IPS DF 4.7 (cell line): Measurements from ENCODE around the gene UGT1A3.

ENCODE experiments used
- DNase-seq: peaks from one replicate; pipeline ENCODE4 v3.0.0-alpha.2; 2013; ENCODE audit warnings: low spot score; ENCODE audit errors: extremely low read depth

Gene UGT1A3

GRCh38 chr2:233758141-233758540 is 29.3 kb downstream of the UGT1A3 start:
- no peak for DNase-seq

- DNase-seq, result no peak
These were observed 30.0 kb downstream of the UGT1A3 start for GRCh38 chr2:233758849-233759248.

GRCh38 chr2:233760043-233760442 is 31.2 kb downstream of the UGT1A3 start, which contains the start of gene UGT1A1:
Gene UGT1A1 (plus strand): TSS chr2:233760270. CDS start chr2:233760288, 18 bp downstream.
- no peak for DNase-seq

GRCh38 chr2:233761040-233761769 is 32.4 kb downstream of the UGT1A3 start:
- no peak for DNase-seq

- DNase-seq, result no peak
These were observed 35.4 kb downstream of the UGT1A3 start for GRCh38 chr2:233764264-233764663.

DNA sequence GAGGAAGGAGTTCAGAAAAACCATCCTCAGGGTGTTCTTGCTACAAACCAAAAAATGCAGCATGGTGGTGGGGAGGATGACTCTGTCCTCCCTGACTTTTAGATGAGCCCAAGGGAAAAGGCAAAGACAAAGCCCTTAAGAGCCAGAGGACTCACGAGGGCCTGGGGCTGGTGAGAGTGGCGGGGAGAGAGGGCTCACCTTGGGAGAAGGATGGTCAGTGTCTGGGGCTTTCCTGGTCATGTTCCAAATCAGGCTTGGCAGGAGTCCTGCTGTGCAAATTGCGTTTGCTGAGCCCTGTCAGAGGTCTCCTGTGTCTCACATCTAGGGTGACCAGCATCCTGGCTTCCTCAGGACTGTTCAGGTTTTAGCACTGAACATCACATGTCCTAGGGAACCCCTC is 35.9 kb downstream of the UGT1A3 start:
- DNase-seq, result no peak

GRCh38 chr2:233766416-233766815 is 37.6 kb downstream of the UGT1A3 start:
- no peak for DNase-seq

DNA sequence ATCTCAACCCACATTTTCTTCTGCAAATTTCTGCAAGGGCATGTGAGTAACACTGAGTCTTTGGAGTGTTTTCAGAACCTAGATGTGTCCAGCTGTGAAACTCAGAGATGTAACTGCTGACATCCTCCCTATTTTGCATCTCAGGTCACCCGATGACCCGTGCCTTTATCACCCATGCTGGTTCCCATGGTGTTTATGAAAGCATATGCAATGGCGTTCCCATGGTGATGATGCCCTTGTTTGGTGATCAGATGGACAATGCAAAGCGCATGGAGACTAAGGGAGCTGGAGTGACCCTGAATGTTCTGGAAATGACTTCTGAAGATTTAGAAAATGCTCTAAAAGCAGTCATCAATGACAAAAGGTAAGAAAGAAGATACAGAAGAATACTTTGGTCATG is 39.2 kb downstream of the UGT1A3 start:
- no peak for DNase-seq

GRCh38 chr2:233769260-233769659 is 40.4 kb downstream of the UGT1A3 start:
- DNase-seq, result no peak

GRCh38 chr2:233772153-233772552 is 43.3 kb downstream of the UGT1A3 start:
- DNase-seq, result no peak

- no peak for DNase-seq
These were observed 43.7 kb downstream of the UGT1A3 start for GRCh38 chr2:233772583-233772982.

- DNase-seq, result no peak
These were observed 45.0 kb downstream of the UGT1A3 start for GRCh38 chr2:233773854-233774253.

- DNase-seq, result no peak
These were observed 46.6 kb downstream of the UGT1A3 start for GRCh38 chr2:233775414-233775813.

DNA sequence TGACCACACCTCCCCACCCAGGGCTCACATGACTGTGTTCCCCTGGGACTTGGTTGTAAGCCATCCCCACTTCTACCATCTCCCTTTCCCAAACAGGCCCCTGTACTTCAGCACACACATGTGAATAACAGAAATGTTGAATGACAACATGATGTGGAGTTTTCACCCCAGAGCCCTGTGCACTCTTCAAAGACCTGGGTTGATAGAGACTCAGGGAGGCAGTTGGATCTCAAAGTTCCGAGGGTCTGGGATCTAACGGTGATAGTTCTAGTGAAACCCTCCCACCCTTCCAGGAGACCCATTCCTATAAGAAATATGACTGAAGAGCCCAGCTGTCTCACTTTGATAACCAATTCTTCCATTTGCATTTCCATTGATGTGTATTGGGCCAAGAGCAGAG is 49.2 kb downstream of the UGT1A3 start, which contains the start of gene MROH2A:
MROH2A (plus strand) TSS at position 301 of the 400 bp plus-strand sequence. CDS start 1,029 bp downstream, outside the sequence.
- DNase-seq, result no peak

GRCh38 chr2:233779722-233780121 is 50.9 kb downstream of the UGT1A3 start:
- DNase-seq, result no peak

GRCh38 chr2:233780771-233781170 is 51.9 kb downstream of the UGT1A3 start:
- no peak for DNase-seq

DNA sequence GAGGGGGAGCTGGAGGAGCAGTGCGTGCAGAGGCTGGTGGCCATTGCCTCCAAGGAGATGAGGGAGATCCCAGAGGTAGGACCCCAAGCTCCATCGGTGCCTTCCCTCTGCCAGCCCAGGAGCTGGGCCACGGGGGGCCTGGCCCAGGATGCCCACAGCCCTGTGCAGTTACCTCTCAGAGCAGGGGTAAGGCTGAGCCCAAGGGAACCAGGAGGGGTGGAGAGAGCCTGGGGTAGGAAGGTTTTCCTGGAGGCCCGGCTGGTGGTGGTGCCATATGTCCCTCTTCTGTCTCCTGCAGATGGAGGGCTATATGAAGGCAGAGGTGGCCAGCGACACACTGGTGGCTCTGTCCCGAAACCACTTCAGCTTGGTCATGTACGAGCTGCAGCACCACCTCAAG is 60.7 kb downstream of the UGT1A3 start:
- no peak for DNase-seq

DNA sequence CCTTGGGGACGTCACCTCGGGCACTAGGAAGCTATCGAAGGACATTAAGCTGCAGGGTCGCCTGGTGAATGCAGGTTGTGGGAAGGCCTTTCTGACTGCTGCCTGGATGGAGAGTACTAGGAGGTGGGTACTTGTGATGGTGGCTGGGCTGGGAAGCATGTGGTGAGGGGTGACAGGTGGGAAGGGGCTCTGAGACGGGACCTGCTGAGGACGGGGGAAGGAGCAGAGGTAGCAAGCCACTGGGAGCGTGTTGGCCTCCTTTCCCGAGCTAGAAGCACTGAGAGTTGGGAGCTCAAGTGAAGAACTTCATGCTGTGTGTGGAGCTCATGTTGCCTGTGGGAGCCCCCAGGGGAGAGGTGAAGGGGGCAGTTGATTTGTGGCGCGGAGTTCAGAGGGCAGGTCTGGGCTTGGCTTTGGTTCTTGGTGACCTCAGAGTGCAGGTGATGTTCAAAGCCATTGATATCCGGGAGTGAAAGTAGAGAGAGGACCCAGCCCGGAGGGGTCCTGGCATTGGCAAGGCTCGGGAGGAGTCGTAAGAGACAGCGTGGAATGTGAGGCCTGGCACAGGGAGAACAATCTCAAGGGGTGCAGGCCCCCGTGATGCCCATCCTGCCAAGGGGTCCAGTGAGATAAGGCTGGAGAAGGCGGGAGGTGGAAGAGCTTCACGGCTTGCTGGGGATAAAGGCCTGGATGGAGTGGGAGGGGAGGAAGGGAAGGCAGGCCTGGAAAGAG is 62.5 kb downstream of the UGT1A3 start:
- no peak for DNase-seq

DNA sequence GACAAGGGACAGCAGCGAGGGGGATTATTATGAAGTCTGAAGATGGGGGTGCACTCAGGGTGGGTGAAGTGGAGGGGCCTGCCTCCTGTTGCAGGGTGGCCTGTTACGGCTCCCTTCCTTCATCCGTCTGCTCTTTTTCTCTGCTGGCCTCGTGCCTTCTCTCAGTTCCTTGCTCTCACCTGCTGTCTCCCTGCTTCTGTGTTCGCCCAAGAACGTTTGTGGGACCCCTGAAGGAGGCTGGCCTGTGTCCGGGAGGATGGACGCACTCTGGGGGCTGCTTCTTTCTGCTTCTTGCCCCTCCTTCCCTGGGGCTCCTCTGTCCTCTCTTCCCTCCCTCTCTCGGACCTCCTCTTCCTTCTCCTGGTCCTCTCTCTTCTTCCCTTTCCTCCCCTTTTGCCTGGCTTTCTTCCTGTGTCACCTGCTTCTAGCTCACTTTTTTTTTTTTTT is 63.1 kb downstream of the UGT1A3 start:
- no peak for DNase-seq

GRCh38 chr2:233792720-233793119 is 63.9 kb downstream of the UGT1A3 start:
- DNase-seq, result no peak

GRCh38 chr2:233793465-233794127 is 64.8 kb downstream of the UGT1A3 start:
- DNase-seq, result no peak

DNA sequence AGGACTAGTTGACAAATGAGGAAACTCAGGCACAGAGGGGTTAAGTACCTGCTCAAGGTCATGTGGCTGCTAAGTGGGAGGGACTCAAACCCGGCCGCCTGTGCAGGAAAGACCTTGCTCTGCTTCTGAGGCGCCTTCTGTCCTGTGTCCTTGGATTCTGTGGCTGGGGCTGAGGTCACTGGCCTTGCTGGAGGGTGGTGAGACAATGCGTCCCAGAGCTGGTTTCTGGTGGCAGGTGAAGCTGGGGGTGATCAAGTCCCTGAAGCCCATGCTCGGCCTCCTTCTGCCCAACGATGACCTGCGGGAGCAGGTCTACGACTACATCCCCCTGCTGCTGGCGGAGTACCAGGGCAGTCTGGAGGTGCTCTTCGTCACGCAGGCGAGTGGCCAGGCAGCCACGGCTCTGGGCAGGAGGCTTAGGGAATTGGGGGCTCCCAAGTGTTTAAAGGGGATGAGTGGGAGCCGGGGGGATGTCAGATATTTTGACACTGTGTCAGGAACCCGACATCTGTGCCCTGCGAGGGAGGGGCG is 65.4 kb downstream of the UGT1A3 start:
- no peak for DNase-seq
